ENCODE data around the gene CYP4B1.

DNA sequence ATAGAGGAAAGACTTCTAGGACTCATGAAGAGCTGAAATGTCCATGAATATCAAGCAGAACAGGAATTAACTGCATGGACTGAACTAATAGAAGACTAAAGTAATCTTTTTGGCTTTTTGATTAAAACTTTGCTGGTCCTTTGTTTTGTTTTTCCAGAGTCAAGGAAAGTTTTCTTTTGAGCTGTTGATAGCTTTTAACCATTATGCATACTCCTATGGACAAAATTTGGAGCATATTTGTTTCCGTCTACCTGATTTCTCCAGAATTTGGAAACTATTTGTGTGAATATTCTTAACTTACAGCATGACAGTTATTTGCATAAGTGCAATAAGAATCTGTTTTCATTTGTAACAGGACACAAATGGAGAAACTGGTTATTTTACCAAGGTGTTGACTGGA lies 24.5 kb upstream of the CYP4B1 start:
- no peak for TF ChIP-seq CTCF (IDR thresholded peaks at IDR 0.05)
- TF ChIP-seq POLR2A (IDR thresholded peaks at IDR 0.05), result no peak
